HG02642 (cell line): Measurements from ENCODE around the gene AGBL4.

Experiments used
- ATAC-seq: cut with Tn5 transposase; IDR thresholded peaks from one replicate; pipeline ENCODE4 v1.9.1; 2021; ENCODE audit warnings: mild to moderate bottlenecking; ENCODE audit not compliant: unreplicated experiment, poor library complexity

Gene AGBL4

DNA sequence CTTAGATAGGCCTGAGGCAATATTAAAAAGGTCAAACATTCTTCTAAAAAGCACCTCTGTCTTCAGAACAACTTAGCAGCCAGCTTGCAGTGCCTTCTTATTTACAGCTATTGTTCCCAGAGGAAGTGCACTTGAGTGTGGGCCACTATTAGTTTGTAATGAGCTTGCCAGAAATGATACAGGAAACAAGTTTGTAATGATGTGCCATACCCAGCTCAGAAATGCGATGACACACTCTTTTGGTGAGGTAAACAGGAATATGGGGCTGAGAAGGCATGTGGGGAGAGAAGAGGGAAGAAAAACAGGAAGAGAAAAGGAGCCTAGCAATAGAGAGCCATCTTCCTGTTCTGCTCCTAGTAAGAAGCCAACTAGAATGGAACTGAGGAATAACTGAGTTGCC is 295.4 kb downstream of the AGBL4 start:
- ATAC-seq, result no peak

DNA sequence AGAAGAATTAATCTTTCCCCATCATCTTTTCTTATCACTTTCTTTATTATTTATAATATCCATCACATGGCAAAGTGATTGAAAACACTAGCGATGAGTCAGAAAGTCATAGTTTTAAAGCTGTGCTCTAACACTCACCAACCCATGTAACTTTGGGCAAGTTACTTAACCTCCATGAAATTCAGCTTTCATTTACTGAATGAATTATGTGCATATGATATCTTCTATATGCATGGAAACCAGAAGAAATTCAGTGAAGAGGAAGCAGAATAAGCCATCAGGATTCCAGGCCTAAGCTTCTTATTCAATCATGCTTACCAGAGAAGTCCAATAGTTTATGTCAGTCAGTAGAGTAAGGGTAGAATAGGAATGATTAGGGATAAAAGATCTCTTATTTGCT is 300.1 kb downstream of the AGBL4 start:
- ATAC-seq, result no peak

DNA sequence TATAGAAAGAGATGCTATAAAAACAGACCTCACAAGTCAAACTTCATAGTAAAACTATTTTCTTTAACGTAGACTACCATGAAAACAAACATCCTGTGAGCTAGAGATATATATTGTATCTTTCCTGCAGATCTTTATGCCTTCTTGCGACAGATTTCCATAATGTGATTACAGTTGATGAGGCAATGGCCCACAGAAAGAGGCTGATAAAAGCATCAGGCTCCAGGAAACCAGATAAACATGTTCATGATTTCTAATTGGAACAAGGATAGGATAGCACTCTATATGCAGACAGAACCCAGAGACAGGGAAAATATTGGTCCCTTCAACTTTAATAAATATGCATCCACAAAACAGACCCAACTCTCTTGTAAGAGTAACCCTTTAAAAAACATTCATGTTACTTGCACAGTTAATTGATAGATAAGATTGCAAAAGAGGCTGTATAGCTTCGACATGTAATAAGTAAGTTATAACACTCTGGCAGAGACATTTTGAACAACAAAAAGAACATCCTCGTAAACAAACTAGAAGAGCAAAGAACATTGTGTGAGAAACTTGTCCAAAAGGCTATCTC is 329.4 kb downstream of the AGBL4 start:
- no peak for ATAC-seq

DNA sequence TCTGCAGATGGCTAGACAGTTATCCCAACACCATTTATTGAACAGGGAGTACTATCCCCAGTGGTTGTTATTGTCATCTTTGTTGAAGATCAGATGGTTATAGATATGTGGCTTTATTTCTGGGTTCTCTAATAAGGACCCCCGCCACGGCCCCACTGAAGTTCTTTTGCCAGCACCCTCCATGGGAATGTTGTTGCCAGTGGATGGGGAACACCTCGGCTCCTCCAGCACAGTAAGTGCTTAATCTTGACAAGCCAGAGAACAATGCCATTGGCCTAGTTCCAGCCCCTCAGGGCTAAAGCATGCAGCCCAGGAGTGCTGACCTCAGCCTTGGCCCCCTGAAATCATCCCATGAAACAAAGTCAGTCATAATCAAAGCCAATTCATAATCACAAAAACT is 337.6 kb downstream of the AGBL4 start:
- no peak for ATAC-seq

DNA sequence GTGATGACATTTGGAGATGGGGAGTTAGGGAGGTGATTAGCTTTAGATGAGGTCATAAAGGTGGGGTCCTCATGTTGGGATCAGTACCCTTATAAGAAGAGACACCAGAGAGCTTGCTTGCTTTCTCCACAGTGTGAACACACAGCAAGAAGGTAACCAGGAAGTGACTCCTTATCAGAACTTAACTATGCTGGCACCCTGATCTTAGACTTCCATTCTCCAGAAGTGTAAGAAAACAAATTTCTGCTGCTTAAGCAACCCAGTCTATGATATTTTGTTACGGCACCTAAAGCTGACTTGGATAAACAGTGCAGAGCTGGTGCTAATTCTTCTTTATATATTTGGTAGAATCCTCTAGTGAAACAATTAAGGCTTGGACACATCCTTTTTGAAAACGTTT is 346.0 kb downstream of the AGBL4 start:
- no peak for ATAC-seq

DNA sequence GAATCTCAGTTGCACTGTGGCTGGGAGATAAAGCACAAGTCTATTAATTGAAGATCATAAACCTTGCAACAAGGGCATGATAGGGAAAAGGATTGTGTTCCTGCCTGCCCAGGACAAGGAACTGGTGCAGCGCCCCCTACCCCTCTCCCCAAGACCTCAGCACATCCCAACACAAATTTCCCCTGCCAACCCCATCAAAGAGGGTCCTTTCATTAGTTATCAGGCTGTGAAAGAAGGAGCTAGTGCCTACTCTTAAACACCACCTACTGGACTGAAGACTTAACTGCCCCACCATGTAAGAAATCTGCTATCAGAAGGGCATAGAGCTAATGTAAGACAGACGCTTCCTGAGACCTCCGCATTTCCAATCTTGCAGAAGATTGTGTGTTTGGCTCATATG is 372.6 kb downstream of the AGBL4 start:
- no peak for ATAC-seq

DNA sequence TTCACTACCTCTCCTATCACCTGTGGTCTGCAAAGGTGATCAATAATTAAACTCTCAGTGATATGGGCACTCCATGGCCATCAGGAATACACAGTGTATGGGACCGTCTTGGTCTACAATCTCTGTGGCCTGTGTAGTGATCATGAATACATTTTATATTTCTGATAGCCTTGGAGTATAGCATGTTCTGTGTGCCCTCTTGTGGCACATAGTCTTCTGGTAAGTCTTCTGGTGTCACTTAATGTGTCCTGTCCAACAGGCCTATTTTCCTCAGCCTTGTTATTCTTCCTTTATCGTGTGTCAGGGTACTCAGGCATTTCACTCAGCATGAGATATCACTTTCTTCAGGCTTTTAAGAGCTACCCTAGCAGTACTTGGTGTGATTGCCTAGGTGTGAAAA is 393.6 kb downstream of the AGBL4 start:
- no peak for ATAC-seq

DNA sequence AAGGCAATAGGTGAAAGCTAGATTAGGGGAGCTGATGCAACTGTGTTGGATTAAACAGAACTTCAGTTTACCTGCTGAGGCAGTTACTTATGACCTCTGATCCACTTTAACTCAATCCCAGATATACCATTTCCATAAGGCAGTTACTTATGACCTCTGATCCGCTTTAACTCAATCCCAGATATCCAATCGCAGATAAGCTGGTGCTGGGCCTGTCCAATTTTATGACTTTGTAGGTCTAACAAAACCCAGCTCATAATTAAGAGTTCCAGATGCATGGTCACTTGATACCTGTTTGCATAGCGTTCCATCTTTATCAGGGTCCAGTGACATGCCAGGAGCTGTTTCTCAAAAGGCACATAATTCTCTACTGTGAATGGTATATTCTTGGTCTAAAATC is 396.0 kb downstream of the AGBL4 start:
- ATAC-seq, result no peak

DNA sequence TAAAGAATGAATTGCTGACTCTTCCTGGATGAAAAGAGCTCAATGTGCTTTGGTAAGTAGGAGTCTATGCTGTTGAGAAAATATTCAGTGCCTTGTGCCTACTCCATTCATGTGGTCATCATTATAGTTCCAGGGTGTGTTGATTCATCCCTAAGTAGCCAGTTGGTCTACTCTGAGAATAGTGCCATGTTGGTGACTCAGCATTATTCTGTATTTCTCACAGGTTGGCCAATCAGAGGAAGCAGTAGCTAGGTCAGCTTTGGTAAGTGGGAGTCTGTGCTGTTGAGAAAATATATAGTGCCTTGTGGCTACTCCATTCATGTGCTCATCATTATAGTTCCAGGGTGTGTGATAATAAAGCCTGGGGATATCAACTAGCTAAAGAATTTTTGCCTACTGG is 397.3 kb downstream of the AGBL4 start:
- no peak for ATAC-seq

DNA sequence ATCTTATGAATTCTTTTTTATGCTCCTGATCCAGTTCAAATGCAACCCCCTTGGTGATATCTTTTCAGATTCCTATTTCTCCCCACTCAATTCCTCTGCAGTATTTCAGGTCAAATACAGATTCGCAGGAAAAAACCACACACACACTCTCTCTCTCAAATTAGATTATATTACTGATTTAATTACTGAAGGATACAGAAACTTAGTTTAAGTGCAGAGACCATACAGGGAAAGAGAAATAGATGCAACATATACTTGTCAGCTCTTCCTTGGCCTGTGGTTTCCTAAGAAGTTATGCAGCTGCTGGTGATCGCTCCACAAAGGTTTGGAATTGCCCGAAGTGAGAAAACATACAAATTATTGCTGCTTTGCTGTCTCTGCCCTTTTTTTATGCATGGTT is 400.9 kb downstream of the AGBL4 start:
- no peak for ATAC-seq

DNA sequence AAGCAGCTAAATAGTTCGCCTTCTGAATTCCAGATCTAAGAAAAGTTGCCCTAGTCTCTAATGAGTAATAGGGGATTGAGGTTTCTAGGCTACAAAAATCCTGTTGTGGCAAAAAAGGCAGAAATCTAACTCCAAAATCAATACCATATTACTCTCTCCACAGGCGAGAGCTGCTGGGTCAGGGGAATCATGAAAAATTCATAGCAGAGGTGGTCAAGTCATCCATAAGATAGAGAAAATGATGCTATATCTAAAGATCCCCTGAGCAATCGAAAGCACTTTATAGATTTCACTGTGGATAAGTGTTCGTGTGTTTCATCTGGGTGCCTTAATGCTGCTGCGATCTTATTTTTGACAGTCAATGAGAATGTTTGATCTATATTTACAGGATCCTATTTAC is 417.7 kb downstream of the AGBL4 start:
- no peak for ATAC-seq

DNA sequence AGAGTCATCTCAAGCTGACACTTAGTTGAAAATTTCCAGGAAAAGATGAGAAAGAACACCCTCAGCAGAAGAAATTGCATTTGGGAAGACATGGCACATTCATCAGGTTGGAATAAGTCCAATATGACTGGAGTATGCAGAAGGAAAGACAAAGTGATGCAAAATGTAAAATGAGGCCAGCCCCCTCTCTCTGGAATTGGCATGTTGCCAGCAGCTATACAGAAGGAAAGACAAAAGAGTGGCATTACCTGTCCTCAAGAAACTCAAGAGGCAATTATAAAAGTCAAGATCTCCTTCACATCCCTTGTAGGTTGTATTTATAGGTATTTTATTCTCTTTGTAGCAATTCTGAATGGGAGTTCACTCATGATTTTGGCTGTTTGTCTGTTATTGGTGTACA is 426.3 kb downstream of the AGBL4 start:
- no peak for ATAC-seq

DNA sequence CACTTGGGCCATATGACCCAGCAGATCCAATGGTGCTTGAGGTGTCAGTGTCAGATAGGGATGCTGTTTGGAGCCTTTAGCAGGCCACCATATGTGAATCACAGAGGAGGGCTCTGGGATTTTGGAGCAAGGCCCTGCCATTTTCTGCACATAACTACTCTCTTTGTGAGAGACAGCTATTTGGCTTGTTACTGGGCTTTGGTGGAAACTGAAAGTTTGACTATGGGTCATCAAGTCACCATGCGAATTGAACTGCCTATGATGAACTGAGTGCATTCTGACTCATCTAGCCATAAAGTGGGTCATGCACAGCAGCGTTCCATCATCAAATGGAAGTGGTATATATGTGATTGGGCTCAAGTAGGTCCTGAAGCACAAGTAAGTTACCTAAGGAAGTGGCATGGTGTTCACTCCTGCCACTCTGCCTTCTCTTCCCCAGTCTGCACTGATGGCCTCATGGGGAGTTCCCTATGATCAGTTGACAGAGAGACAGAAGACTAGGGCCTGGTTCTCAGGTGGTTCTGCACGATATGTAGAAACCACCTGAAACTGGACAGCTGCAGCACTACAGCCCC is 447.3 kb downstream of the AGBL4 start:
- ATAC-seq, result no peak

DNA sequence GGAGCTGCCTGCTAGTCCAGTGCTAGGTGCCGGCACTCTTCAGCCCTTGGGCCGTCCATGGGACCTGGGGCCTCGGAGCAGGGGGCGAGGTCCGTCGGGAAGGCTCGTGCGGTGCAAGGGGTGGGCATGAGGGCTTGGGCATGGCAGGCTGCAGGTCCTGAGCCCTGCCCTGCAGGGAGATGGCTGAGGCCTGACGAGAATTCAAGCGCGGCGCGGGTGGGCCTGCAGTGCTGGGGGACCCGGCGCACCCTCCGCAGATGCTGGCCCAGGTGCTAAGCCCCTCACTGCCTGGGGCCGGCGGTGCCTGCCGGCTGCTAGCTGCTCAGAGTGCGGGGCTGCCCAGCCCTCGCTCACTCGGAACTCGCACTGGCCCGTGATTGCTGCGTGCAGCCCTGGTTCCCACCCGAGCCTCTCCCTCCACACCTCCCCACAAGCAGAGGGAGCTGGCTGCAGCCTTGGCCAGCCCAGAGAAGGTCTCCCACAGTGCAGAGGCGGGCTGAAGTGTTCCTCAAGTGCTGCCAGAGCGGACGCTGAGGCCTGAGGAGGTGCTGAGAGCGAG is 467.0 kb downstream of the AGBL4 start:
- ATAC-seq, result no peak

DNA sequence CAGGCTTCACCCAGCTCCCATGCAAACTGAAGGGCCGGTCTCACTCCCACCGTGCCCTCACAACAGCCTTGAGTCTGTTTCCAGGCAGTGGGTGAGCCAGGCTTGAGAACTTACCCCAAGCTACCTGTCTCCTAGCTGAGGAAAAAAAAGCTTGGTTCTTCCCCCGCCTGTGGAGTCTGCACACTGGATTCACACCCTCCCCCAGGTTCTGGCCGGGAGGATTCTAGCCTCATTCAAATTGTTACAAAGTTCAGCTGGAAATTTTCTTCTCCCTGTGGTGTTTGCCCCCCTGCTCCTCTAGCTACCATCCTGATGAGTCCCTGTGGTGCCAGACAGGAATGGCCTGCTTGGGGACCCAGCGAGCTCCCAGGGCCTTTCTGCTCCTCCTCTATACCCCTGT is 471.7 kb downstream of the AGBL4 start:
- no peak for ATAC-seq

DNA sequence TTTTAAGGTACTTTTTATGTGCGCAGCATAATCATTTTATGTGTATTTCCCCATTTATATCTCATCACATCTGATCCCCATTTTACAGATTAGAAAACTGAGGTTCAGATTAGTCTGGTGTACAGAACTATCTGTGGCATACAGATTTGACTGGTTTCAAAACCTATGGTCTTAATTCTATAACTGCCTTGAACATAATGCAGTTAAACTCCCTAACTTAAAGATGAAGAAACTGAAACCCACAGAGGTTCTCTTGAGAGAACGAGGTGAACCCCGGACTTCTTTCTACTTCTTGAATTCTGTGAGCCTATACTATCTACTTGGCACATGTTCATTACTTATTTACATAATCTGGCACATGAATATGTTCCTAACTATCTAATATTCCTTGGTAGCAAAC is 479.1 kb downstream of the AGBL4 start:
- no peak for ATAC-seq

DNA sequence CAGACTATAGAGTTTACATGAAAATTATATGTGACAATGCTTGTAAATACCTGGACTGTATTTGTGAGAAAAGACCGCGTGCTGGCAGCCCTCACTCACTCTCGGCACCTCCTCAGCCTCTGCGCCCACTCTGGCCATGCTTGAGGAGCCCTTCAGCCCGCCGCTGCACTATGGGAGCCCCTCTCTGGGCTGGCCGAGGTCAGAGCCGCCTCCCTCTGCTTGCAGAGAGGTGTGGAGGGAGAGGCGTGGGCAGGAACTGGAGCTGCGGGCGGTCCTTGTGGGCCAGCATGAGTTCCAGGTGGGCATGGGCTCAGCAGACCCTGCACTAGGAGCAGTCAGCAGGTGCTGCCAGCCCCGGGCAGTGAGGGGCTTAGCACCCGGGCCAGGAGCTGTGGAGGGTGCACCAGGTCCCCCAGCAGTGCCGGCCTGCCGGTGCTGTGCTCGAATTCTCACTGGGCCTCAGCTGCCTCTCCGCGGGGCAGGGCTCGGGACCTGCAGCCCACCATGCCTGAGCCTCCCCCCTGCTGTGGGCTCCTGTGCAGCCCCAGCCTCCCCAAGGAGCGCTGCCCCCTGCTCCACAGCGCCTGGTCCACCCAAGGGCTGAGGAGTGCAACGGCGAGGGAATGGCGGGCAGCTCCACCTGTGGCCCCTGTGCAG is 482.5 kb downstream of the AGBL4 start:
- ATAC-seq, result no peak

DNA sequence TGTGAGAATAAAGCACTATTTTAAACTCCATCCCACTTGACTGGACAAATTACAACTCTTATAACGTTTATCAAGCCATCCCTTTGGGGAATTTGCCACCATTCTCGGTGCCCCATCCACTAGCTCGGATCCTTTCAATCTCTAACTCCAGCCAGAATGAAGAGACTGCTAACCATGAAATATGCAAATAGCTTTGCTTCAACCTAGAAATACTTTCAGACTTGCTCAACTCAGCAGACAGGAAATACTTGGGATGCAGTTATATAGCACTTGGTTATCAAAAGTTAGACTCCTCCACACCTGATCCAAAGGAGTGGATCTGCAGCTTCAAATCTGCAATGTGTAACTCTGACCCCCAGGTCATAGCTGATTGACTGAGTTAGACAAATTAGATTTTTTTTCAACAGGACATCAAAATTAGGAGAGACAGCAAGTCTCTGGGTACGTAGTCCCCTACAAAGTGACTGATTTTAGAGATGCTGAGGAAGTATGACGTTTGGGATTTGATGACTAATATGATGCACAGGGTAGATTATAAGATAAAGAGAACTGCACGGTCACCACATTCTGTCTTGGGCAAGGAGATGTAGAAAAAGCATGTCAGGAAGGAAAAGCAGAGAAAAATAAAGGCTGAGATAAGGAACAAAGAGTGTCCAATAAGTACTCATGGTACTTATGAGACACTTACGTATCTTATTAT is 496.0 kb downstream of the AGBL4 start:
- ATAC-seq, result no peak

DNA sequence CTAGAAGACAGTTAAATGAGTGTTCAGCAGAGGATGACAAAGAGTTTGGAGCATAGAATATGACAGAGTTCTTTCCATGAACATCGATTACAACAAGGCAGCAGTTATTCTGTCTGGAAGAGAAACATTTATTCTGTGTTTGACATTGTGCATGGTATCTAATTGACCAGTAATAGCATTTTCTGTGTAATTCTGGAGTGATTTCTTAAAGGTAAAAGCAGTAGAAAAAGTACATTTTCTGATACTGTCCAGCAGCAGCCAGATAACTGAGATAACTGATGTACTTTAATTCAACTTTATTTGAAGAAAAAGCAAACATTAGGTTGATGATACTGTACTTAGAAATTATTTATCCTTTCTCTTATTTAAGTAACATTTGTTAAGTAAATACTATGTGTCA is 497.1 kb downstream of the AGBL4 start:
- ATAC-seq, result no peak

DNA sequence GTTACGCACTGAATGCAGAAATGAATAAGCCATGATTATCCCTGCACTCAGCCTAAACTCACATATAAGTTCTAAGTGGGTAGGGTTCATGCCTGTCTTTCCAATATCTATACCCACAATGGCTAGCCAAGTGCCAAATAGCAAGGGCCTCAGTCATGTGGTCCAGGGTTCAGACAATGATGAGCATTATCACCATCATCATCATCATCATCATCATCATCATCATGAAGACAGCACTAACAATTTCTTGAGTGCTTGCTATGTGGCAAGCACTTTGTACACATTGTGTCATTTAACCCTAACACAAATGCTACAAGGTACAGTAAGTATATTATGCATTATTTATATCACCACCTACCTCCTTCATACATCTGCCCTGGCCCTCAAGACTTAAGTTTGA is 500.0 kb downstream of the AGBL4 start:
- ATAC-seq, result no peak

DNA sequence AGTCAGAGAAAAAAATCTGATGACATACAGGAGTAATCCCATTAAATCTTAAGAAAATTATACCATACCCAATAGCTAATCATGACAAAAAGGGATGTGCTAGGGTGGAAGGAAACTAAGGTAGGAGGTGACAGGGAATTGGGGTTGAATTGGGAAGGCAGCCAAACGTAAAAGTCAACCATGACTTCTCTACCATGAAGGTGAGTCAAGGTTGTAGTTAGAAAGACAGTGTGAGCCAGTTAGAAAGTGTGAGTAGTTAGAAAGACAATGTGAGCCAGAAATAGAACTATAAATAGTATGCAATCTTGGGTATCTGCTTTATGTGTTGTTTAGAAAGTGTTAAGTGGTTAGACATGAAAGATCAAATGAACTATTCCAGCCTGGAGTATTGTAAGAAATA is 556.8 kb downstream of the AGBL4 start:
- ATAC-seq, result no peak
